Measurements from ENCODE around the gene TAF10.
A peak's percentile ranks its signal among the peaks of the same experiment; 100 is the strongest.

The TAF10 gene

DNA sequence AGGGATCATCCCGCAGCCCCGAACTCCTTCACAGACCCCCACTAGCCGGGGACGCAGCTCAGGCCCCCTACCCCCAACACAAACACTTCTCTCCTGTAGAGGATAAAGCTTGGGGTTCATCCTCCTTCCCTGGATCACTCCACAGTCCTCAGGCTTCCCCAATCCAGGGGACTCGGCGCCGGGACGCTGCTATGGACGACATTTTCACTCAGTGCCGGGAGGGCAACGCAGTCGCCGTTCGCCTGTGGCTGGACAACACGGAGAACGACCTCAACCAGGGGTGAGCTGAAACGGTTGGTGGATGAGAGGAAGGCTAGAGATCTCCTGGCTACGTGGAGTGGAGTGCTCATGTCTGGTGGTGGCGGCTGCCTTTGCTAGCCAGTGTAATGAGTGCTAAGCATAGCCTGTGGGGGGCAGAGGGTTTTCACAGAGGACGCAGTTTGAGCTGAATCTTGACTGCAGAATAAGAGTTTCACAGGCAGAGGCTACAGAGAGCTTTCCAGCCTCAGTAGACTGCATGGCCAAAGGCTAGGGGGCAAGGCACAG lies 7.9 kb downstream of the TAF10 start:
- under 1% methylated on average over 20 of the region's 20 CpGs for WGBS

DNA sequence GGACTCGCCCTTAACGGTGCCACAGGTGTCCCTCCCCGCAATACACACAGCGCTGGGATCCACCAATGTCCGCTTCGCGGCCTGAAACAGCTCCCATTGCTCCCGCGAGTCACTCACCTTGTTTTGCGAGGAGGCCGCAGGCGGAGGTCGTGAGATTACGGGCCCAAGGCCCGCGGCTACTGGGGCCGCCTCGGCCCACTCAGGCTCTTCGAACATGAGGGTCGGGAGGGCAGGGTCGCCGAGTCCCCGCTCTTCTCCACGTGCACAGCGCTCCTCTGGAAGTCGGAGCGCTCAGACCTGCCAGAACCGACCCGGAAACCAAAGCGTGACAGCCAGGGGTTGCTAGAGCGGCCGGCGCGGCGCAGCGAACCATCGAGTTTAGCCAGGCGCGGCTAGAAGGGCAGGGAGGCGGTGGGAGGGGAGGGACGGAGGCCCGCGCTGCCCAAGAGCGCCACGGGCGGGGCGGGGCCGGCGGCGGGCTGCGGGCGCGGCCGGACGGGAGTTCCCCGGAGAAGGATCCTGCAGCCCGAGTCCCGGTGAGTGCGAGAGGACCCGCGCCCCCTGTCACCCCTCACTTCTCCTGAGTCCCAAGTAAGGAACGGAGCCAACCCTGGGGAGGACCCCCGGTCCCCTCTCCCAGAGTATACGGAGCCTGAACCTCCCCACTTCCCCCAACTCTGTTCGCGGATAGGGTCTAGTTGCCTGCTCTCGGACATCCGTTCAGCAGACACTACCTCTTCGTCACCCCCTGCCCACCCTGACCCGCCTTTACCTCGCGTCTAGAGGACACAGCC lies 8.5 kb downstream of the TAF10 start, which contains the start of the genes ILK and RRP8:
TSS of gene ILK (plus strand) at position 488 of the 794 bp plus-strand sequence. CDS start 498 bp downstream, outside the sequence.
TSS of gene RRP8 (minus strand) at position 330 of the 794 bp plus-strand sequence. CDS start at position 216, 114 bp downstream.
- Histone ChIP-seq H3K36me3 (ENCODE audit: insufficient read depth, low read length) (peaks cover 45% of the 10 kb centered on the region), H3K9ac (ENCODE audit: low read depth, low read length) (peak within 1 kb of the TSS; percentile 88), H3K4me3 (ENCODE audit: low read length) (peak within 1 kb of the TSS; percentile 81), H3K27me3 (ENCODE audit: insufficient read depth, low read length) (no peaks in the 10 kb centered on the region), H3K27ac (ENCODE audit: low read depth, low read length) (peak within 1 kb of the TSS; percentile 84), H3K9me3 (ENCODE audit: insufficient read depth, low read depth, low read length) (no peaks in the 10 kb centered on the region), H3K4me1 (ENCODE audit: insufficient read depth, low read length) (peaks cover 31% of the 10 kb centered on the region)
- under 1% methylated on average over 72 of the region's 72 CpGs for WGBS

More for the DNA sequence above, 7.9 kb downstream of the TAF10 start:
- H3K36me3 ChIP-seq (ENCODE audit: insufficient read depth, low read length) = peaks cover 46% of the 10 kb centered on the region
- peaks cover 31% of the 10 kb centered on the region for H3K4me1 ChIP-seq (ENCODE audit: insufficient read depth, low read length)
- peak overlapping the region; percentile 84 for H3K27ac ChIP-seq (ENCODE audit: low read depth, low read length)
- H3K4me3 ChIP-seq (ENCODE audit: low read length) = peak overlapping the region; percentile 81
- H3K9ac ChIP-seq (ENCODE audit: low read depth, low read length) = peak overlapping the region; percentile 88
- H3K9me3 ChIP-seq (ENCODE audit: insufficient read depth, low read depth, low read length) = no peaks in the 10 kb centered on the region
- H3K27me3 ChIP-seq (ENCODE audit: insufficient read depth, low read length) = no peaks in the 10 kb centered on the region

GRCh38 chr11:6602096-6602940 lies 9.7 kb downstream of the TAF10 start:
- peaks cover 39% of the 10 kb centered on the region for H3K36me3 ChIP-seq (ENCODE audit: insufficient read depth, low read length)
- no peak overlapping the region for H3K27ac ChIP-seq (ENCODE audit: low read depth, low read length)

GRCh38 chr11:6601041-6601461 lies 11.0 kb downstream of the TAF10 start:
- Histone ChIP-seq H3K4me1 (ENCODE audit: insufficient read depth, low read length) (peaks cover 16% of the 10 kb centered on the region), H3K4me3 (ENCODE audit: low read length) (no peak overlapping the region), H3K36me3 (ENCODE audit: insufficient read depth, low read length) (peaks cover 46% of the 10 kb centered on the region), H3K9ac (ENCODE audit: low read depth, low read length) (no peak overlapping the region), H3K9me3 (ENCODE audit: insufficient read depth, low read depth, low read length) (no peaks in the 10 kb centered on the region), H3K27ac (ENCODE audit: low read depth, low read length) (no peak overlapping the region), H3K27me3 (ENCODE audit: insufficient read depth, low read length) (no peaks in the 10 kb centered on the region)
- WGBS = 97% methylated on average over 13 of the region's 13 CpGs

More at GRCh38 chr11:6602096-6602940, 9.7 kb downstream of the TAF10 start:
- peaks cover 27% of the 10 kb centered on the region for H3K4me1 ChIP-seq (ENCODE audit: insufficient read depth, low read length)
- H3K9me3 ChIP-seq (ENCODE audit: insufficient read depth, low read depth, low read length) = no peaks in the 10 kb centered on the region
- H3K4me3 ChIP-seq (ENCODE audit: low read length) = peak overlapping the region; percentile 81
- 69% methylated on average over 6 of the region's 7 CpGs for WGBS
- H3K27me3 ChIP-seq (ENCODE audit: insufficient read depth, low read length) = no peaks in the 10 kb centered on the region
- peak overlapping the region; percentile 88 for H3K9ac ChIP-seq (ENCODE audit: low read depth, low read length)

GRCh38 chr11:6599881-6600390 lies 12.1 kb downstream of the TAF10 start:
- peaks cover 10% of the 10 kb centered on the region for H3K4me1 ChIP-seq (ENCODE audit: insufficient read depth, low read length)
- whole genome bisulfite sequencing = 92% methylated on average over 2 of the region's 2 CpGs
- no peaks in the 10 kb centered on the region for H3K9me3 ChIP-seq (ENCODE audit: insufficient read depth, low read depth, low read length)
- no peaks in the 10 kb centered on the region for H3K27me3 ChIP-seq (ENCODE audit: insufficient read depth, low read length)
- H3K4me3 ChIP-seq (ENCODE audit: low read length) = no peak overlapping the region
- no peak overlapping the region for H3K27ac ChIP-seq (ENCODE audit: low read depth, low read length)
- peaks cover 52% of the 10 kb centered on the region for H3K36me3 ChIP-seq (ENCODE audit: insufficient read depth, low read length)
- no peak overlapping the region for H3K9ac ChIP-seq (ENCODE audit: low read depth, low read length)

DNA sequence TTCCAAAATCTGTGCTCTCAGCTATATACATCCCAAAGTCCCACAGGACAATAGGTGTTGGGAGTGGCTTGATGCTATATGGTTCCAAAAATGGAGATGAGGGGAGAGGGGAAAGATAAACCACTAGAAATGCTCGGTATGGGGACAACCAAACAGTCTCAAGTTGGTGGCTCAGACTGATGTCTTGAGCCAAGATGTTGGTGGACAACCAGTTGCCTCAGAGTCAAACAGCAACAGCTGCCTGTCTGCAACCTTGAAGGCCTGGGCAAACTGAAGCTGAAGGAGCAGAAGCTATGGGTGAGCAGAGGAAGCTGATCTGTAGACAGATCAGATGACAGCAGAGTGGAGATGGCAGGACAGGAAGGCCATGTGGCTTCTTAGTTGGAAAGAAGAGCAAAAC lies 12.6 kb downstream of the TAF10 start:
- Histone ChIP-seq H3K4me1 (ENCODE audit: insufficient read depth, low read length) (peaks cover 6% of the 10 kb centered on the region; the same call in 1 of the 2 replicates), H3K9me3 (ENCODE audit: insufficient read depth, low read depth, low read length) (no peaks in the 10 kb centered on the region), H3K4me3 (ENCODE audit: low read length) (no peak overlapping the region), H3K27me3 (ENCODE audit: insufficient read depth, low read length) (no peaks in the 10 kb centered on the region), H3K9ac (ENCODE audit: low read depth, low read length) (no peak overlapping the region), H3K36me3 (ENCODE audit: insufficient read depth, low read length) (peaks cover 52% of the 10 kb centered on the region), H3K27ac (ENCODE audit: low read depth, low read length) (no peak overlapping the region)
- WGBS = 88% methylated on average over 1 of the region's 1 CpG

DNA sequence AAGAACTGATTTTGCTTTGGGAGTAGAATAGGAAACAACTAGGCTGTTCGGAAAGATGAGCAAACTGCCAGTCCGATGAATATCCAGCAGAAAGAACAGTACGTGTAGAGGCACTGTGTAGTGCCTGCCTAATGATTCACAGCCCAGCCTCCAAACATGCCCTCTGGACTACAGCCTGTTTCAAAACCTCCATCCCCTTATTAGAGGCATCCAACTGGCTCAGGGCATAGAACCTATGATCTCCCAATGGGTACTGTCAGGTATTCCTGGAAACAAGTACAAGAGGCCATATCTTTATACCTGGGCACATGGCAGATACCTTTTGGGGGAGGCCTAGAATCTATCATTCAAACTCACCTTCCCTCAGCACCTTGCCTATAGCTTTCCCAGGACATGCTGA lies 13.5 kb downstream of the TAF10 start:
- no peak overlapping the region for H3K4me3 ChIP-seq (ENCODE audit: low read length)
- WGBS = 96% methylated on average over 3 of the region's 3 CpGs
- peaks cover 6% of the 10 kb centered on the region; the same call in 1 of the 2 replicates for H3K4me1 ChIP-seq (ENCODE audit: insufficient read depth, low read length)
- no peaks in the 10 kb centered on the region for H3K27me3 ChIP-seq (ENCODE audit: insufficient read depth, low read length)
- H3K27ac ChIP-seq (ENCODE audit: low read depth, low read length) = no peak overlapping the region
- peaks cover 52% of the 10 kb centered on the region for H3K36me3 ChIP-seq (ENCODE audit: insufficient read depth, low read length)
- no peaks in the 10 kb centered on the region for H3K9me3 ChIP-seq (ENCODE audit: insufficient read depth, low read depth, low read length)
- H3K9ac ChIP-seq (ENCODE audit: low read depth, low read length) = no peak overlapping the region

- no peak overlapping the region for H3K4me3 ChIP-seq (ENCODE audit: low read length)
- no peak overlapping the region for H3K9ac ChIP-seq (ENCODE audit: low read depth, low read length)
- H3K4me1 ChIP-seq (ENCODE audit: insufficient read depth, low read length) = no peaks in the 10 kb centered on the region
- 91% methylated on average over 5 of the region's 5 CpGs for WGBS
- no peaks in the 10 kb centered on the region for H3K9me3 ChIP-seq (ENCODE audit: insufficient read depth, low read depth, low read length)
- no peak overlapping the region for H3K27ac ChIP-seq (ENCODE audit: low read depth, low read length)
- H3K27me3 ChIP-seq (ENCODE audit: insufficient read depth, low read length) = no peaks in the 10 kb centered on the region
- peaks cover 48% of the 10 kb centered on the region for H3K36me3 ChIP-seq (ENCODE audit: insufficient read depth, low read length)
Measured at GRCh38 chr11:6596239-6596877, 15.7 kb downstream of the TAF10 start.

- Histone ChIP-seq H3K9me3 (ENCODE audit: insufficient read depth, low read depth, low read length) (no peaks in the 10 kb centered on the region), H3K27ac (ENCODE audit: low read depth, low read length) (no peak overlapping the region), H3K36me3 (ENCODE audit: insufficient read depth, low read length) (peaks cover 27% of the 10 kb centered on the region; the same call in 1 of the 2 replicates), H3K27me3 (ENCODE audit: insufficient read depth, low read length) (no peaks in the 10 kb centered on the region), H3K4me3 (ENCODE audit: low read length) (no peak overlapping the region), H3K4me1 (ENCODE audit: insufficient read depth, low read length) (no peaks in the 10 kb centered on the region), H3K9ac (ENCODE audit: low read depth, low read length) (no peak overlapping the region)
- WGBS = 93% methylated on average over 3 of the region's 3 CpGs
Measured at GRCh38 chr11:6594142-6594768, 17.8 kb downstream of the TAF10 start.

- H3K27ac ChIP-seq (ENCODE audit: low read depth, low read length) = no peak overlapping the region
- no peak overlapping the region for H3K9ac ChIP-seq (ENCODE audit: low read depth, low read length)
- H3K4me3 ChIP-seq (ENCODE audit: low read length) = no peak overlapping the region
- no CpG with 5 or more reads among the region's 1 CpG for whole genome bisulfite sequencing
- H3K9me3 ChIP-seq (ENCODE audit: insufficient read depth, low read depth, low read length) = peaks cover 12% of the 10 kb centered on the region
- H3K4me1 ChIP-seq (ENCODE audit: insufficient read depth, low read length) = no peaks in the 10 kb centered on the region
- no peaks in the 10 kb centered on the region; the same call in 1 of the 2 replicates for H3K36me3 ChIP-seq (ENCODE audit: insufficient read depth, low read length)
- H3K27me3 ChIP-seq (ENCODE audit: insufficient read depth, low read length) = no peaks in the 10 kb centered on the region
Measured at GRCh38 chr11:6588018-6588417, 24.0 kb downstream of the TAF10 start.

All from HUES64 (cell line).